Measurements from ENCODE around the gene TMEM86B.
"Not testable (repeated sequence)": the region's sequence is repeated elsewhere in the genome, so short reads cannot be mapped to it uniquely, and the experiment has no call there.

Gene TMEM86B

GRCh38 chr19:55212447-55212846, 16.1 kb downstream of the TMEM86B start:
- Histone ChIP-seq H3K36me3 (no peaks in the 10 kb centered on the region), H3K9me3 (ENCODE audit: severe bottlenecking) (peaks cover 22% of the 10 kb centered on the region), H3K27ac (no peak overlapping the region), H3K27me3 (ENCODE audit: insufficient read depth, low read depth, severe bottlenecking) (no peaks in the 10 kb centered on the region), H3K4me3 (ENCODE audit: low read depth, low read length) (no peak overlapping the region)
- peak; percentile 20; the same call in 1 of the 2 replicates for TF ChIP-seq CTCF (IDR thresholded peaks at IDR 0.05; ENCODE audit: low read depth, low read length)
- DNase-seq, result no peak

GRCh38 chr19:55209693-55210472, 18.7 kb downstream of the TMEM86B start:
- H3K4me3 ChIP-seq (ENCODE audit: low read depth, low read length), result no peak overlapping the region
- TF ChIP-seq CTCF (IDR thresholded peaks at IDR 0.05; ENCODE audit: low read depth, low read length), result no peak

GRCh38 chr19:55208880-55209692, 19.5 kb downstream of the TMEM86B start, which contains the start of gene PTPRH:
Gene PTPRH (minus strand): TSS chr19:55209501. CDS start chr19:55209433, 68 bp downstream.
- DNase-seq, result no peak
- H3K27ac ChIP-seq, result no peak within 1 kb of the TSS

More at GRCh38 chr19:55209693-55210472, 18.7 kb downstream of the TMEM86B start:
- no peak overlapping the region for H3K27ac ChIP-seq
- no peaks in the 10 kb centered on the region for H3K27me3 ChIP-seq (ENCODE audit: insufficient read depth, low read depth, severe bottlenecking)
- H3K36me3 ChIP-seq, result no peaks in the 10 kb centered on the region
- peaks cover 12% of the 10 kb centered on the region for H3K9me3 ChIP-seq (ENCODE audit: severe bottlenecking)
- no peak for DNase-seq

GRCh38 chr19:55206664-55207500, 21.7 kb downstream of the TMEM86B start:
- Histone ChIP-seq H3K27ac (peak overlapping the region; percentile 16; the same call in 1 of the 2 replicates), H3K27me3 (ENCODE audit: insufficient read depth, low read depth, severe bottlenecking) (no peaks in the 10 kb centered on the region), H3K9me3 (ENCODE audit: severe bottlenecking) (no peaks in the 10 kb centered on the region), H3K4me3 (ENCODE audit: low read depth, low read length) (no peak overlapping the region), H3K36me3 (no peaks in the 10 kb centered on the region)
- no peak for TF ChIP-seq CTCF (IDR thresholded peaks at IDR 0.05; ENCODE audit: low read depth, low read length)
- DNase-seq, result peak; percentile 79

More at GRCh38 chr19:55208880-55209692, 19.5 kb downstream of the TMEM86B start, which contains the start of gene PTPRH:
- no peak for TF ChIP-seq CTCF (IDR thresholded peaks at IDR 0.05; ENCODE audit: low read depth, low read length)
- Histone ChIP-seq H3K27me3 (ENCODE audit: insufficient read depth, low read depth, severe bottlenecking) (no peaks in the 10 kb centered on the region), H3K36me3 (no peaks in the 10 kb centered on the region), H3K4me3 (ENCODE audit: low read depth, low read length) (no peak within 1 kb of the TSS), H3K9me3 (ENCODE audit: severe bottlenecking) (peaks cover 12% of the 10 kb centered on the region)

GRCh38 chr19:55202199-55202598, 26.4 kb downstream of the TMEM86B start:
- not testable (repeated sequence) for H3K4me3 ChIP-seq (ENCODE audit: low read depth, low read length); H3K9me3 ChIP-seq (ENCODE audit: severe bottlenecking); H3K27ac ChIP-seq; H3K36me3 ChIP-seq; DNase-seq; H3K27me3 ChIP-seq (ENCODE audit: insufficient read depth, low read depth, severe bottlenecking)

Data from WERI-Rb-1 (cell line).